Jurkat, Clone E6-1 (cell line): ENCODE measurements around the gene C3orf33.

ENCODE experiments used
- DNase-seq: peaks from one replicate; pipeline ENCODE4 v3.0.0-alpha.2; 2011; ENCODE audit warnings: low read depth, low spot score
- H3K4me3 ChIP-seq: 2 replicates; pipeline ENCODE4 v1.5.1; 2011; ENCODE audit warnings: mild to moderate bottlenecking, low read length, control low read depth, moderate library complexity

Gene C3orf33

GRCh38 chr3:155744626-155745324 lies 61.3 kb downstream of the C3orf33 start, which contains the start of gene PLCH1:
Gene PLCH1 (minus strand): TSS chr3:155745071. CDS start chr3:155704224, 40,847 bp downstream.
- peak within 1 kb of the TSS; percentile 70 for H3K4me3 ChIP-seq
- peak; percentile 44 for DNase-seq

DNA sequence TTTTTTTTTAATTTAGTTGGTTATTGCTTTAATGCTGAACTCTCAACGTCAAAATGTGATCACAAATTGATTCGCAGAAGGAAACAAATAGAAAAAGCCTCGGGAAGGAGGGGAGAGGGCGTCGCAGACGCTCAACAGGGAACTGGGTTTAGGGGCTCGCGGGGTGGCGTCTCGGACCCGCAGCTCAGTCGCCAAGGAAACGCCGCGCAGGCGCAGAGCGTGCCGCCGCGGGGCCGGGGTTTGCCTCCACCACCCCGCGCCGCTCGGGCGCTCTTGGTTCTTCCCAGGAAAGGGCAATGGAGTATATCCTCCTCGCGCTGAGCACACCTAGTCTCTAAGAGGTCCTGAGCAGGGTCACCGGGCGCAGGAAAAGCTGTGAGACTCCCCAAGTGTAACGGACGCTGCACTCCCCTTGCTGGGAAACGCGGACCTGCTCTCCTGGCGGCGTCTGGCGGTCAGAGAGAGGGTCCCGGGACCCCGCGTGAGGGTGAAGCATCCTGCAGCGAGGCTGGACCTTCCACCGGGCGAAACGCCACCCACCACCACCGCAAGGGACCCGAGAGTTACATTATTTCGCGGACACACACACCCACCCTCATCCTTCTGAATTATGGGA lies 62.0 kb downstream of the C3orf33 start:
- peak; percentile 42 for DNase-seq

DNA sequence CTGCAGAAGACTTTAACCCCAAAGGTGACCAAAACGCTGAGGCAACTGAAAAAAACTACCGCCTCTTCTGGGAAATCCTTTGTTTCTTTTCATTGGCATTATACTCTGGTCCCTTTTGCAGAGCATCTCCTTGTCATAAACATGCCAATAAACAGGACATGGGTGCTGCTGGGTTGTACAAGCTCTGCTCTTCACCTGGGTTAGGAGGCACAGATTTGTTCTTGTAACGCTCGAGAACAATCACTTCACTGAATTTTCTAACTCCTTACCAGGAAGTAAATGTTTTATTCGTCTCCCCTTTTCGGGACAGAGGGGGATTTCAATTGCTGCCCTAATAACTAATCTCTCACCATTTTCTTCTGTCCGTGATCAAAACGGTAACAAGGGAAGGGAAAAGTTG lies 62.5 kb downstream of the C3orf33 start:
- no peak for DNase-seq

More for the DNA sequence above, 62.0 kb downstream of the C3orf33 start:
- peak overlapping the region; percentile 70 for H3K4me3 ChIP-seq

DNA sequence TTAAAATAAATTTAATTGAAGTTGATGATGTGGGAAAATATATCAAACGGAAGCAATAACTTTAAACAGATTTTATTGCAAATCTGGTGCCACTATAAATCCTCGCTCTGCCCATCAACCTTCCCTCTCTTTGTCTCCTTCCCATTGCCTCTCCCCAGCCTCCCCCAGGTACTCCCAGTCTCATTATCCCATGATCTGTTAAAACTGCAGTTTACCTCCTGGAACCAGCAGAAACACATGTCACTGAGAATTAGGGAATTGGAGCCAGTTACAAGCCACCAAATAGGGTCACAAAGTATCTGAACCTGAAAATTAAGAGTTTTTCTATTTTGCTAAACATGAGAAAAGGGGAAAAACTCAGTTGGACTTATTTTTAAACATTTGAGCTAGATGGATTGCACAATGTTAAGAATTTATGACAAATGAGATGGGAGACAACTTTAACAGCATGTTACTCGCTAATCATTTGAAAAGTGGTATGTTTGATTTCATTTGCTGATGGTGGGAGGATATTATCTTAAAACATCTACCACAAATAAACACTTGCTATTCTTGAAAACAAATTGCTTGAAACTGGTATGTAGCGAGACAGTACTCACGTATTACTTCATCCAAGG lies 63.6 kb downstream of the C3orf33 start:
- no peak for DNase-seq
- no peak overlapping the region for H3K4me3 ChIP-seq

More for the DNA sequence above, 62.5 kb downstream of the C3orf33 start:
- H3K4me3 ChIP-seq: peak overlapping the region; percentile 70

GRCh38 chr3:155741603-155742002 lies 64.5 kb downstream of the C3orf33 start:
- no peak for DNase-seq
- H3K4me3 ChIP-seq: no peak overlapping the region

- DNase-seq: no peak
- H3K4me3 ChIP-seq: no peak overlapping the region
Measured at GRCh38 chr3:155741101-155741500, 65.0 kb downstream of the C3orf33 start.

GRCh38 chr3:155739154-155739553 lies 66.9 kb downstream of the C3orf33 start:
- no peak overlapping the region for H3K4me3 ChIP-seq
- no peak for DNase-seq

GRCh38 chr3:155738580-155739076 lies 67.5 kb downstream of the C3orf33 start:
- no peak overlapping the region for H3K4me3 ChIP-seq
- DNase-seq: no peak

- H3K4me3 ChIP-seq: no peak overlapping the region
- no peak for DNase-seq
Measured at GRCh38 chr3:155737844-155738460, 68.1 kb downstream of the C3orf33 start.

GRCh38 chr3:155736381-155736780 lies 69.7 kb downstream of the C3orf33 start:
- H3K4me3 ChIP-seq: no peak overlapping the region
- no peak for DNase-seq

DNA sequence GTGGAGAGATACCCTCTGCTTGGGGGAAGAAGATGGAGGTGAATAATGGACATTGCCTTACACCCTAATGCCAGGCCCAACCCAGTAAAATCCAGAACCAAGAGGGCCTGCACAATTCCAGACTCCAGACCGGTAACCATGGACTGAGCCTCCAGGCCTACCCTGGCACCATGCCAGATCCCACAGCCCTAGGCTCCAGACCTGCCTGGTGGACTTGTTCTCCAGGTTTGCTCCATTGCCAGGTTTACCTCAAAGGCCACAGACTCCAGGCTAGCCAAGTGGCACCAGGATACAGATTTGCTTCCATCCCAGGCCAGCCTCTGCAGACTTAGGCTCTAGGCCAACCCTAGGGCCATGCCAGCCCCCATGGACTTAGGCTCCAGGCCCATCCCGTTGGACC lies 75.2 kb downstream of the C3orf33 start:
- DNase-seq: no peak
- H3K4me3 ChIP-seq: no peak overlapping the region

DNA sequence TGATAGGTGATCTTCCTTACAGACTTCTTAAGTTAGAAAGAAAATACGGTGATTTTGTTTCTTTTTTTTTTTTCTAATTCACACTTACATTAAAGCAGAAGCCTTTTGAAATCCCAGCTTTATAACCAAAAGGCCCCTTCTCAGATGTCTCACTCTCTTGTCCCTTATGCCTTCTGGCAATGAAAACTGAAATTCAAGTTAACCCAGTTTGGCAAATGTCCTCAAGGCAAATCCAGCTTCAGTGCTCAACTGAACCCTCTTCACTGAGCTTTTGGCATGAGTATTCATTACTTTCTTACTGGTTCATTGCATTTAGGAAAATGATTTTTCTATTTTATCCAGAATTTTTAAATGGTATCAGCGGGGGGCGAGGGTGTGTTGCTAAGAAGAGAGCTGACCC lies 78.2 kb downstream of the C3orf33 start:
- H3K4me3 ChIP-seq: no peak overlapping the region
- DNase-seq: no peak

- DNase-seq: peak; percentile 11
- no peak overlapping the region for H3K4me3 ChIP-seq
Measured at GRCh38 chr3:155714295-155714718, 91.8 kb downstream of the C3orf33 start.
